SH-SY5Y (cell line): ENCODE measurements around the gene AJM1.

Experiments
- GATA2 ChIP-seq: IDR thresholded peaks from 2 replicates; pipeline ENCODE4 v1.6.1; 2011; ENCODE audit warnings: mild to moderate bottlenecking, low read depth, low read length
- GATA3 ChIP-seq: IDR thresholded peaks from 2 replicates; pipeline ENCODE4 v1.6.1; 2011; ENCODE audit warnings: low read depth, mild to moderate bottlenecking, low read length, moderate library complexity

Gene AJM1

DNA sequence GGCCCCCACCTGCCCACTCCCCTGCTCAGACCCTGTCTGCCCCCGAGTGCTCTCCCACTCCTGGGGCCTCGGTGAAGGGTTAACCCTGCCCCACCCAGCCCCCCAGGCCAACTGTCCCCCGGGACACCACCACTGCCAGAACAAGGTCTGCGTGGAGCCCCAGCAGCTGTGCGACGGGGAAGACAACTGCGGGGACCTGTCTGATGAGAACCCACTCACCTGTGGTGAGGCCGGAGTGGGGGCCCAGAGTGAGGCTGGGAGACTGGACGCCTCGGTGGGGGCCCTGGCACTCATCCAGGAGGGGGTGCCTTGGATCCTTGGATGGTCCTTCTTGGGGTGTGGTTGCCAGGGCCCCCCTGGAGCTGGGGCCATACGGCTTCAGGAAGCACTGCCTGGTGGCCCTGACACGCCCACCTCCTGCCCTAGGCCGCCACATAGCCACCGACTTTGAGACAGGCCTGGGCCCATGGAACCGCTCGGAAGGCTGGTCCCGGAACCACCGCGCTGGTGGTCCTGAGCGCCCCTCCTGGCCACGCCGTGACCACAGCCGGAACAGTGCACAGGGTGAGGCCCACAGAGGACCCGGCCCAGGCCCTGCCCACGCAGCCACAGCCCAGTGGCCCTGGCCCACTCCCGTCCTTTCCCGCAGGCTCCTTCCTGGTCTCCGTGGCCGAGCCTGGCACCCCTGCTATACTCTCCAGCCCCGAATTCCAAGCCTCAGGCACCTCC is 12.0 kb downstream of the AJM1 start:
- TF ChIP-seq GATA2 (no peak), GATA3 (no peak)

- TF ChIP-seq GATA3 (no peak), GATA2 (no peak)
Observed at GRCh38 chr9:136854842-136855460, 12.7 kb downstream of the AJM1 start.

GRCh38 chr9:136855461-136856078 is 13.3 kb downstream of the AJM1 start:
- TF ChIP-seq GATA2 (no peak), GATA3 (no peak)

DNA sequence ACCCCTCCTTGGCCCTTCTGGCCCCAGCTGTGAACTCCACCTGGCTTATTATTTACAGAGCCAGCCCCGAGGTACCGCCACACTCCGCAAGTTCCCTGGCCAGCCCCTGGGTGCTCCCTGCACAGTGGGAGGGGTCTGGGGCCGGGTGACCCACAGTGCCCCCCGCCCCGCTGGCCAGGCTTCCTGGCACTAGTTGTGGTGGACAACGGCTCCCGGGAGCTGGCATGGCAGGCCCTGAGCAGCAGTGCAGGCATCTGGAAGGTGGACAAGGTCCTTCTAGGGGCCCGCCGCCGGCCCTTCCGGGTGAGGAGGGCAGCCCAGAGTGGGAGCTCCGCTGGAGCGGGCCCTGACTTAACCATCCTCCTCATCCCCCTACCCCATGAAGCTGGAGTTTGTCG is 13.8 kb downstream of the AJM1 start:
- no peak for TF ChIP-seq GATA3
- no peak for TF ChIP-seq GATA2

DNA sequence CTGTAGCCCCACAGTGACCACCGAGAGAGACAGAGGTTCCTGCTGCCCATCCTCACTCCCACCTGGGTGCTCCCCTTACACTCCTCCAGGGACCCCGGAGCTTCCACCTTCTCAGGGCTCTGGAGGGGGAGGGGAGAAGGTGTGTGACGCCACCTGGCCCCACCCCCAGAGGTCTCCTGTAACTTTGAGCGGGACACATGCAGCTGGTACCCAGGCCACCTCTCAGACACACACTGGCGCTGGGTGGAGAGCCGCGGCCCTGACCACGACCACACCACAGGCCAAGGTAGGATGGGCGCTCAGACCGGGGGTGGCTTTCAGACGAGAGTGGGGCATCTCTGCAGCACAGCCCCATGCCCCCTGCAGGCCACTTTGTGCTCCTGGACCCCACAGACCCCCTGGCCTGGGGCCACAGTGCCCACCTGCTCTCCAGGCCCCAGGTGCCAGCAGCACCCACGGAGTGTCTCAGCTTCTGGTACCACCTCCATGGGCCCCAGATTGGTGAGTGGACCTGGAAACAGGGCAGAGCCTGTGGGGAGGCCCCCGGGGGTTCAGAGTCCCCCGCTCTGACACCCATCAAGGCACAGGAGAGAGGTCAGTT is 14.4 kb downstream of the AJM1 start:
- no peak for TF ChIP-seq GATA2
- TF ChIP-seq GATA3, result no peak

GRCh38 chr9:136857166-136857565 is 14.9 kb downstream of the AJM1 start:
- TF ChIP-seq GATA3, result no peak
- no peak for TF ChIP-seq GATA2

DNA sequence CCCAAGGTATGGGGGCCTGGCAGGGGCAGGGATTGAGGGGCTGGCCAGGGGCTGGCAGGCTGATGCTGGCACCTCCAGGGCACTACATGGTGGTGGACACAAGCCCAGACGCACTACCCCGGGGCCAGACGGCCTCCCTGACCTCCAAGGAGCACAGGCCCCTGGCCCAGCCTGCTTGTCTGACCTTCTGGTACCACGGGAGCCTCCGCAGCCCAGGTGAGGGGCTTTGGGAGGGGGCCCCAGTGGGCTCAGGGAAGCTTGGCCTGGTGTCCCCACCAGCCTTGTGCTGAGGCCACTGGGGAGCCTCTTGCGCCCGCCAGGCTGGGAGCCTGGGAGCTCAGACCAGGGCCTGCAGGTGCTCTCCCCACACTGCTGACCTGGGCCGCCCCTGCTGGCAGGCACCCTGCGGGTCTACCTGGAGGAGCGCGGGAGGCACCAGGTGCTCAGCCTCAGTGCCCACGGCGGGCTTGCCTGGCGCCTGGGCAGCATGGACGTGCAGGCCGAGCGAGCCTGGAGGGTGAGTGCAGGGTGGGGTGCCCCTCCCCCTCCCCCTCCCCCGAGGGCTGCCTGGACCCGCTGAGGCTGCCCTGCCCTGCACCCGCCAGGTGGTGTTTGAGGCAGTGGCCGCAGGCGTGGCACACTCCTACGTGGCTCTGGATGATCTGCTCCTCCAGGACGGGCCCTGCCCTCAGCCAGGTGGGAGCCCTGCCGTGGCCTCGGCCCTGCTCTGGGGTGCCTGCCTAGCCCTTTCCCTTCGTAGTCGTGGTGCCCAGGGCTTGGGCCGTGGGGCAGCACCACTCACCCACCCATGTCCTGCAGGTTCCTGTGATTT is 15.5 kb downstream of the AJM1 start:
- TF ChIP-seq GATA2, result no peak
- TF ChIP-seq GATA3, result no peak

GRCh38 chr9:136858452-136858843 is 16.2 kb downstream of the AJM1 start:
- no peak for TF ChIP-seq GATA3
- TF ChIP-seq GATA2, result no peak

GRCh38 chr9:136858844-136859757 is 16.8 kb downstream of the AJM1 start:
- TF ChIP-seq GATA3 (no peak), GATA2 (no peak)

DNA sequence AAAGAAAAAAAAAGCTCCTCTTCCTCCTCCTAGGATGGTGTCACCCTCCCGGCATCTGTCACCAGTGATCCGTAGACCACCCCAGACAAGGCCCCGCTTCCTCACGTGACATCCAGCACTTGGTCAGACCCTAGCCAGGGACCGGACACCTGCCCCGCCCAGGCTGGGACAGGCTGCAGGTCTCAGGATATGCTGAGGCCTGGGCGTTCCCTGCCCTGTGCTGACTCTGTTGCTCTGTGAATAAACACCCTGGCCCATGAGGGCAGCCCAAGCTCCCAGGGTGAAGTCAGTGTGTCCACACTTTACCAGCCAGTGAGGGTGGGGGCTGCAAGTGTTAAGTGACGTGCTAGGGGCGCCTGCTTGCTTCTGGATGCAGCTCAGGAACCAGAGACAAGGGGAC is 18.3 kb downstream of the AJM1 start:
- TF ChIP-seq GATA2, result no peak
- TF ChIP-seq GATA3, result no peak

- TF ChIP-seq GATA2 (no peak), GATA3 (no peak)
Observed at GRCh38 chr9:136860933-136861873, 18.9 kb downstream of the AJM1 start.

DNA sequence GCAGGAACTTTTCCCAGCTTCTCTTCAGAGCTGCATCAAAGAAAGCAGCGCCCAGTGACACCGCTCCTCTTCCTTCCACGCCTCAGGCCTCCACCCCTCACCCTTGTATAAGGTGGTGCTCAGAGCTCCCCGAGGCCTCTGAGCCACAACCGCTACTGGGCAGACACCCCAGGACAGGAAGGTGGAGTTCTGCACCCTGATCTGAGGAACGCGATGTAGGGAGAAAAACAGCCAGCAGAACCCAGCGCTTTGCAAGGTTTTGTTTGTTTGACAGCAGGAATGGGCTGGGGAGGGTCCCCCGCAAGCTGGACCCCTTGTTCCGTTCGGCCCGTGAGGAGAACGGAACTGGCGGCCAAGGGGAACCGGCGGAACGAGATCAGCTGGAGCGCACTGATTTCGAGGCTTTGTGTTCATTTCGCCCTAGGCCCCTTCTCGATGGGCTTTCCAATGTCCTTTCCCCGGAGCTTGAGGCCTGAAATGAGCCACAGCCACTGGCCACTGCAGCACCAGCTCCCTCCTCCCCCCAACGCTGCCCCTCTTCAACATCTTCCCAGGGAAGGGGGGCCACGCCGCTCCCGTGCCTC is 19.7 kb downstream of the AJM1 start:
- no peak for TF ChIP-seq GATA2
- no peak for TF ChIP-seq GATA3
